H1 (cell line): Measurements from ENCODE around the gene POLR2M. TPM values are rescaled to one million over a fixed set of nuclear protein-coding genes. Genes with fewer than 3 reads are reported as not detected.

Source experiments
- CTCF ChIA-PET: fragments of 300-600 bp; sonication (Branson Sonifier 250); formaldehyde crosslinking; loops from one replicate; lab custom pipeline; 2021; ENCODE audit not compliant: partially characterized antibody; lab: Charles Lee
- POLR2A ChIA-PET: fragments of 300-600 bp; sonication (Branson Sonifier 250); formaldehyde crosslinking; loops from one replicate; lab custom pipeline; 2021; ENCODE audit warnings: inconsistent platforms; ENCODE audit not compliant: partially characterized antibody; lab: Charles Lee
- DNase-seq, 2 experiments: peaks; one replicate each; pipeline versions ENCODE4 v3.0.0 to v3.0.0-alpha.2; 2010 to 2022; ENCODE audit warnings: low spot score in 2 of 2, low read depth in 1 of 2, mixed read lengths in 1 of 2
- FAIRE-seq: peaks from 2 replicates; lab custom pipeline; 2011; peaks lifted over from hg19 to GRCh38; lab: Jason Lieb, UNC
- H2AFZ ChIP-seq: 2 replicates; pipeline ENCODE4 v1.8.1; 2012; ENCODE audit warnings: low read length, inconsistent platforms
- H2AK5ac ChIP-seq: 2 replicates; pipeline ENCODE4 v1.6.1; 2013; ENCODE audit warnings: low read depth, low read length
- H2BK120ac ChIP-seq: replicated peaks from 2 replicates; pipeline ENCODE3; 2013; ENCODE audit warnings: low read depth, low read length, inconsistent platforms
- H2BK12ac ChIP-seq: 2 replicates; pipeline ENCODE4 v1.6.1; 2013; ENCODE audit warnings: low read depth, low read length
- H2BK15ac ChIP-seq: 2 replicates; pipeline ENCODE4 v1.6.1; 2013; ENCODE audit warnings: low read length
- H2BK20ac ChIP-seq: 2 replicates; pipeline ENCODE4 v1.6.1; 2013; ENCODE audit warnings: low read length
- H2BK5ac ChIP-seq: 2 replicates; pipeline ENCODE4 v1.6.1; 2013; ENCODE audit warnings: low read depth, low read length
- H3K14ac ChIP-seq: 2 replicates; pipeline ENCODE4 v1.6.1; 2013; ENCODE audit warnings: inconsistent platforms; ENCODE audit not compliant: insufficient read length
- H3K18ac ChIP-seq: 2 replicates; pipeline ENCODE4 v1.6.1; 2013; ENCODE audit warnings: low read length; ENCODE audit errors: extremely low read depth
- H3K23ac ChIP-seq: 2 replicates; pipeline ENCODE4 v1.6.1; 2013; ENCODE audit warnings: inconsistent platforms; ENCODE audit not compliant: insufficient read length
- H3K23me2 ChIP-seq: 2 replicates; pipeline ENCODE4 v1.6.1; 2013; ENCODE audit warnings: low read depth, low read length
- H3K27ac ChIP-seq: 2 replicates; pipeline ENCODE4 v1.6.1; 2011; ENCODE audit warnings: low read depth, low read length, inconsistent platforms
- H3K27me3 ChIP-seq, 4 experiments: replicated peaks in 1 of 4; 1 replicate in 1 of 4; 2 replicates in 3 of 4; pipeline versions ENCODE4 v1.6.1 to v1.8.1; 2011 to 2013; ENCODE audit warnings: low read length in 3 of 4, mild to moderate bottlenecking in 3 of 4, inconsistent platforms in 2 of 4, mixed read lengths in 2 of 4, moderate library complexity in 1 of 4; ENCODE audit not compliant: control insufficient read depth in 3 of 4, insufficient read depth in 3 of 4; ENCODE audit errors: extremely low read depth in 1 of 4
- H3K36me3 ChIP-seq, 4 experiments: 2 replicates each; pipeline versions ENCODE4 v1.6.1 to v1.8.1; 2011 to 2013; ENCODE audit warnings: mild to moderate bottlenecking in 4 of 4, low read length in 3 of 4, moderate library complexity in 2 of 4, control low read depth in 1 of 4, inconsistent platforms in 1 of 4; ENCODE audit not compliant: insufficient read depth in 4 of 4, control insufficient read depth in 2 of 4
- H3K4ac ChIP-seq: replicated peaks from 2 replicates; pipeline ENCODE3; 2013; ENCODE audit warnings: low read length, low read depth, mixed read lengths, inconsistent platforms; ENCODE audit not compliant: insufficient read length
- H3K4me1 ChIP-seq, 4 experiments: replicated peaks in 1 of 4; 1 replicate in 1 of 4; 2 replicates in 3 of 4; pipeline versions ENCODE4 v1.6.1 to v1.8.1; 2011 to 2013; ENCODE audit warnings: low read length in 3 of 4, inconsistent platforms in 2 of 4, mixed read lengths in 1 of 4; ENCODE audit not compliant: insufficient read depth in 4 of 4, control insufficient read depth in 3 of 4
- H3K4me2 ChIP-seq, 2 experiments: 2 replicates each; pipeline versions ENCODE4 v1.6.1 to v1.8.1; 2011 to 2013; ENCODE audit warnings: low read depth in 2 of 2, low read length in 2 of 2, control low read depth in 1 of 2, inconsistent platforms in 1 of 2, mild to moderate bottlenecking in 1 of 2; ENCODE audit not compliant: insufficient read depth in 1 of 2
- H3K4me3 ChIP-seq, 4 experiments: fragments of 200-600, 300-600 bp in 1 of 4; sonication (generic), shearing (Covaris generic), sonication (Bioruptor Twin) in 1 of 4; 2 replicates each; pipeline versions ENCODE4 v1.5.1 to v1.8.1; 2011 to 2016; ENCODE audit warnings: low read length in 4 of 4, low read depth in 3 of 4, control low read depth in 2 of 4, inconsistent platforms in 2 of 4, mild to moderate bottlenecking in 2 of 4, mixed read lengths in 1 of 4, moderate library complexity in 1 of 4; ENCODE audit not compliant: insufficient read depth in 2 of 4; ENCODE audit errors: extremely low read depth in 1 of 4
- H3K56ac ChIP-seq: replicated peaks from 2 replicates; pipeline ENCODE3; 2013; ENCODE audit warnings: low read depth, mild to moderate bottlenecking, mixed read lengths, low read length, inconsistent platforms; ENCODE audit not compliant: insufficient read length
- H3K79me1 ChIP-seq: 2 replicates; pipeline ENCODE4 v1.6.1; 2013; ENCODE audit warnings: low read depth, low read length, control low read depth
- H3K79me2 ChIP-seq, 2 experiments: 2 replicates each; pipeline versions ENCODE4 v1.6.1 to v1.8.1; 2012 to 2013; ENCODE audit warnings: low read length in 2 of 2, mild to moderate bottlenecking in 2 of 2, inconsistent platforms in 1 of 2; ENCODE audit not compliant: insufficient read depth in 2 of 2, control insufficient read depth in 1 of 2
- H3K9ac ChIP-seq, 4 experiments: replicated peaks in 1 of 4; 1 replicate in 1 of 4; 2 replicates in 3 of 4; pipeline versions ENCODE4 v1.6.1 to v1.8.1; 2011 to 2013; ENCODE audit warnings: low read depth in 3 of 4, low read length in 3 of 4, control low read depth in 2 of 4, mild to moderate bottlenecking in 2 of 4, moderate library complexity in 2 of 4, inconsistent platforms in 1 of 4; ENCODE audit errors: extremely low read depth in 1 of 4
- H3K9me3 ChIP-seq, 2 experiments: 2 replicates each; pipeline versions ENCODE4 v1.6.1 to v1.8.1; 2012 to 2013; ENCODE audit warnings: mild to moderate bottlenecking in 2 of 2, moderate library complexity in 2 of 2, control low read depth in 1 of 2, inconsistent platforms in 1 of 2, low read depth in 1 of 2, low read length in 1 of 2, mixed read lengths in 1 of 2; ENCODE audit not compliant: insufficient read depth in 2 of 2
- H4K20me1 ChIP-seq, 2 experiments: replicated peaks in 1 of 2; 2 replicates each; pipeline versions ENCODE3 to v1.8.1; 2011 to 2013; ENCODE audit warnings: inconsistent platforms in 2 of 2, low read length in 2 of 2, mild to moderate bottlenecking in 1 of 2; ENCODE audit not compliant: insufficient read depth in 2 of 2, control insufficient read depth in 1 of 2
- H4K5ac ChIP-seq: 2 replicates; pipeline ENCODE4 v1.6.1; 2013; ENCODE audit warnings: low read length, low read depth, mixed read lengths, inconsistent platforms; ENCODE audit not compliant: insufficient read length
- H4K8ac ChIP-seq: 2 replicates; pipeline ENCODE4 v1.8.0; 2013; ENCODE audit warnings: mild to moderate bottlenecking, moderate library complexity, low read length, inconsistent platforms; ENCODE audit not compliant: insufficient read depth; ENCODE audit errors: extremely low read depth
- H4K91ac ChIP-seq: replicated peaks from 2 replicates; pipeline ENCODE3; 2013; ENCODE audit warnings: low read length, mixed read lengths, inconsistent platforms; ENCODE audit not compliant: insufficient read length
- BCL11A ChIP-seq, 2 experiments: IDR thresholded peaks; one replicate each; pipeline ENCODE4 v1.6.1; 2011; ENCODE audit warnings: low read depth in 2 of 2, low read length in 2 of 2, mild to moderate bottlenecking in 2 of 2
- CBX5 ChIP-seq: fragments of 300-800, 300-1000 bp; sonication (generic); IDR thresholded peaks from 2 replicates; pipeline ENCODE4 v1.7.1; 2016; ENCODE audit warnings: antibody characterized with exemption, low read length, low read depth
- CEBPB ChIP-seq: IDR thresholded peaks from 2 replicates; pipeline ENCODE4 v1.6.1; 2012; ENCODE audit warnings: low read depth, low read length
- CTBP2 ChIP-seq: IDR thresholded peaks from 2 replicates; pipeline ENCODE4 v1.7.0; 2011; ENCODE audit warnings: borderline replicate concordance, mild to moderate bottlenecking, moderate library complexity, mixed read lengths, low read length; ENCODE audit not compliant: insufficient read depth, insufficient read length
- EP300 ChIP-seq, 2 experiments: IDR thresholded peaks; 1 replicate in 1 of 2; 2 replicates in 1 of 2; pipeline ENCODE4 v1.6.1; 2011 to 2012; ENCODE audit warnings: low read depth in 2 of 2, low read length in 2 of 2, mild to moderate bottlenecking in 2 of 2, borderline replicate concordance in 1 of 2, inconsistent platforms in 1 of 2, moderate library complexity in 1 of 2
- HDAC6 ChIP-seq: IDR thresholded peaks from one replicate; pipeline ENCODE4 v1.7.1; 2012; ENCODE audit warnings: low read depth, mild to moderate bottlenecking, inconsistent platforms, low read length, moderate library complexity
- RNF2 ChIP-seq: fragments of 200-900, 300-1000 bp; sonication (generic); IDR thresholded peaks from 2 replicates; pipeline ENCODE4 v1.7.1; 2016; ENCODE audit warnings: borderline replicate concordance, low read depth, mild to moderate bottlenecking, antibody characterized with exemption, low read length; ENCODE audit not compliant: poor library complexity, severe bottlenecking; ENCODE audit errors: missing control alignments
- SP1 ChIP-seq: IDR thresholded peaks from 2 replicates; pipeline ENCODE4 v1.6.1; 2011; ENCODE audit warnings: low read depth, low read length
- TCF12 ChIP-seq: IDR thresholded peaks from 2 replicates; pipeline ENCODE4 v1.6.1; 2011; ENCODE audit warnings: low read depth, mild to moderate bottlenecking, low read length
- TEAD4 ChIP-seq: IDR thresholded peaks from 2 replicates; pipeline ENCODE4 v1.6.1; 2012; ENCODE audit warnings: low read depth, low read length, inconsistent platforms, mixed read lengths
- WGBS, 2 experiments: shearing (Covaris generic) in 1 of 2; methylation state at CpG; one replicate each; pipeline versions ENCODE4 v1.1.6 to v1.1.7; 2013 to 2015; ENCODE audit warnings: low lambda C conversion rate in 2 of 2, mixed read lengths in 2 of 2, inconsistent platforms in 1 of 2, low coverage in 1 of 2, missing lambda C conversion rate in 1 of 2; ENCODE audit not compliant: insufficient replicate concordance in 2 of 2, insufficient coverage in 1 of 2, insufficient read length in 1 of 2; ENCODE audit errors: extremely low coverage in 1 of 2, missing lambda C conversion rate in 1 of 2; 5-methylcytosine and 5-hydroxymethylcytosine counted together
- polyA plus RNA-seq, 7 experiments: library from polyadenylated mRNA; depleted of rRNA in 3 of 7; stranded (reverse) in 5 of 7; unstranded in 2 of 7; fragments of >200 nt in 5 of 7; fragments of 200-250 nt in 2 of 7; gene quantifications; 1 replicate in 5 of 7; 2 replicates in 1 of 7; 4 replicates in 1 of 7; pipeline versions ENCODE4 v1.2.1 to v1.2.3, GENCODE V29; 2011 to 2013; ENCODE audit warnings: missing spikeins in 2 of 7, mixed read lengths in 2 of 7
- total RNA-seq: library from RNA; stranded (reverse); fragmentation: NEBNext Ultra II Directional; extraction: Animal tissue kit (Norgen Biotek cat#: 25700); gene quantifications from 2 replicates; pipeline ENCODE4 v1.2.1, GENCODE V29; 2021
- TF ChIP-seq, protein P1 (sequence below): IDR thresholded peaks from 2 replicates; pipeline ENCODE4 v1.6.1; 2011; ENCODE audit warnings: low read depth, mild to moderate bottlenecking, low read length; ENCODE audit not compliant: insufficient read depth

Gene POLR2M
- total and polyA plus RNA-seq, 2 of the 8 experiments (the other 6 are each of a cell fraction or from before 2014, with no cell fraction given), result 32.7 to 55.1 TPM

DNA sequence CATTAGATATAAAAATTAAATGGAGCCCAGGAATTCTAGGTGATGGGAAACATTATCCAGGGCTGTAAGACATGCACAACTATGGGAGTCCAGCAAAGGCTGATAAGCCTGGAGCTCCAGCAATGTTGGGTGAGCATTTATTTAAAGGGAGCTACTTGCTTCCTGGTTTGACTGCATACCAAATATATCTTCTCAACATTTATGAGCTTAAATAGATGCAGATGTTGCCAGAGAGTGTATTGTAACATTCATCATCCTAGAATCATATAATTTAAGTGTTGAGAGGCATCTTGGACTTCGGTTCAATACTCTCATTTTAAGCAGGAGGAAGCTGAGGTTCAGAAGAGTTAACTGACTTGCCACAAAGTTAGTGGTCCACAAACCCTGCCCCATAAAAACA is 12.2 kb upstream of the POLR2M start:
- Histone ChIP-seq H4K20me1 (no peaks in the 10 kb centered on the region), H3K14ac (no peak overlapping the region), H3K27ac (no peak overlapping the region), H3K9ac (no peak overlapping the region), H2BK5ac (no peak overlapping the region), H3K4me3 (no peak overlapping the region), H3K9me3 (no peaks in the 10 kb centered on the region), H3K23me2 (no peaks in the 10 kb centered on the region), H2BK15ac (no peak overlapping the region), H4K8ac (no peak overlapping the region), H3K18ac (no peak overlapping the region), H4K91ac (no peak overlapping the region), H2BK20ac (no peak overlapping the region), H3K4me2 (no peak overlapping the region), H3K4me1 (no peaks in the 10 kb centered on the region), H4K5ac (no peak overlapping the region), H3K79me2 (no peaks in the 10 kb centered on the region)
- DNase-seq, result no peak
- TF ChIP-seq HDAC6, result no peak
- TF ChIP-seq CBX5, result no peak
- no peak for TF ChIP-seq BCL11A (IDR thresholded peaks at IDR 0.05; ENCODE audit: low read depth in 2 of 2, low read length in 2 of 2)
- TF ChIP-seq RNF2, result no peak
- no peak for TF ChIP-seq EP300 (IDR thresholded peaks at IDR 0.05; ENCODE audit: borderline replicate concordance in 1 of 2, low read depth in 2 of 2, low read length in 2 of 2)
- TF ChIP-seq CEBPB, result no peak
- no peak for TF ChIP-seq SP1
- no peak for TF ChIP-seq CTBP2
- TF ChIP-seq, protein P1, sequence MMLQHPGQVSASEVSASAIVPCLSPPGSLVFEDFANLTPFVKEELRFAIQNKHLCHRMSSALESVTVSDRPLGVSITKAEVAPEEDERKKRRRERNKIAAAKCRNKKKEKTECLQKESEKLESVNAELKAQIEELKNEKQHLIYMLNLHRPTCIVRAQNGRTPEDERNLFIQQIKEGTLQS, result no peak
- no peak for TF ChIP-seq TCF12
- no peak for TF ChIP-seq TEAD4
- TF ChIP-seq, all 59 proteins: peak for 0
- Histone ChIP-seq H2AK5ac (no peak overlapping the region), H3K4ac (no peak overlapping the region), H3K27me3 (no peaks in the 10 kb centered on the region), H2BK120ac (no peak overlapping the region), H3K79me1 (no peaks in the 10 kb centered on the region), H3K36me3 (no peaks in the 10 kb centered on the region), H3K56ac (no peak overlapping the region), H3K23ac (no peak overlapping the region), H2AFZ (no peak overlapping the region), H2BK12ac (no peak overlapping the region)
- POLR2A ChIA-PET, result no interaction called here
- CTCF ChIA-PET, result interaction anchor here (0.7 to 1.0 kb wide), 4 partner anchors 11 to 349 kb away, joined by 3 read pairs; no protein-coding TSS in a partner anchor
- WGBS, 2 experiments, result 89% methylated on average over 1 of the region's 1 CpG; no CpG with 5 or more reads in 1 of the 2 experiments
- FAIRE-seq, result no peak
